SK-N-SH (cell line): Measurements from ENCODE around the gene MED19. TPM values are rescaled to one million over a fixed set of nuclear protein-coding genes. Genes with fewer than 3 reads are reported as not detected.
"Not testable (repeated sequence)": the region's sequence is repeated elsewhere in the genome, so short reads cannot be mapped to it uniquely, and the experiment has no call there.

ENCODE experiments used
- CTCF ChIA-PET: fragments of 300-600, 350-600 bp; formaldehyde crosslinking; extraction: SDS; loops from one replicate; lab custom pipeline; 2021; lab: Yijun Ruan, JAX
- POLR2A ChIA-PET: fragments of 350-600 bp; sonication (Branson Sonifier 250); formaldehyde crosslinking; extraction: SDS; loops from one replicate; lab custom pipeline; 2020; ENCODE audit warnings: antibody characterized with exemption, inconsistent platforms; lab: Yijun Ruan, JAX
- DNase-seq: peaks from one replicate; pipeline ENCODE4 v3.0.0; 2012
- H2AFZ ChIP-seq: fragments of 200-600 bp; sonication (generic); 2 replicates; pipeline ENCODE4 v1.8.1; 2016; ENCODE audit warnings: antibody characterized with exemption, mild to moderate bottlenecking, low read depth
- H3F3A ChIP-seq: fragments of 200-600 bp; sonication (generic); replicated peaks from 2 replicates; pipeline ENCODE3; 2016; ENCODE audit warnings: antibody characterized with exemption, mild to moderate bottlenecking; ENCODE audit not compliant: insufficient read depth
- H3K27ac ChIP-seq, 2 experiments: fragments of 200-500 bp in 1 of 2; fragments of 200-600 bp in 1 of 2; sonication (Bioruptor generic) in 1 of 2; sonication (generic), shearing (Covaris generic) in 1 of 2; 2 replicates each; pipeline versions ENCODE4 v1.5.1 to v1.6.1; 2014 to 2016; ENCODE audit warnings: low read depth in 2 of 2, inconsistent platforms in 1 of 2, low read length in 1 of 2, mild to moderate bottlenecking in 1 of 2, mixed read lengths in 1 of 2
- H3K27me3 ChIP-seq: fragments of 200-600 bp; sonication (generic), shearing (Covaris generic); 2 replicates; pipeline ENCODE4 v1.6.1; 2016; ENCODE audit warnings: mixed run types; ENCODE audit not compliant: insufficient read depth
- H3K36me3 ChIP-seq, 2 experiments: fragments of 200-500 bp in 1 of 2; fragments of 200-600 bp in 1 of 2; sonication (Bioruptor generic) in 1 of 2; sonication (generic) in 1 of 2; replicated peaks in 1 of 2; 2 replicates each; pipeline versions ENCODE3 to v1.5.1; 2014 to 2016; ENCODE audit warnings: low read length in 1 of 2, mild to moderate bottlenecking in 1 of 2; ENCODE audit not compliant: insufficient read depth in 2 of 2, control insufficient read depth in 1 of 2
- H3K4me1 ChIP-seq, 2 experiments: fragments of 200-500 bp in 1 of 2; fragments of 200-600 bp in 1 of 2; sonication (Bioruptor generic) in 1 of 2; sonication (generic), shearing (Covaris generic) in 1 of 2; 2 replicates each; pipeline versions ENCODE4 v1.5.1 to v1.6.1; 2014 to 2016; ENCODE audit warnings: low read depth in 1 of 2, low read length in 1 of 2, mixed run types in 1 of 2; ENCODE audit not compliant: insufficient read depth in 2 of 2, control insufficient read depth in 1 of 2
- H3K4me2 ChIP-seq: fragments of 200-600 bp; sonication (generic), shearing (Covaris generic); 2 replicates; pipeline ENCODE4 v1.6.1; 2017; ENCODE audit warnings: mixed run types
- H3K4me3 ChIP-seq, 2 experiments: fragments of 200-500 bp in 1 of 2; fragments of 200-600 bp in 1 of 2; sonication (Bioruptor generic) in 1 of 2; sonication (generic), shearing (Covaris generic) in 1 of 2; 2 replicates each; pipeline versions ENCODE4 v1.5.1 to v1.8.1; 2014 to 2016; ENCODE audit warnings: low read depth in 2 of 2, inconsistent platforms in 1 of 2, low read length in 1 of 2, mild to moderate bottlenecking in 1 of 2, mixed read lengths in 1 of 2, moderate library complexity in 1 of 2
- H3K79me2 ChIP-seq: fragments of 200-600 bp; sonication (generic); 2 replicates; pipeline ENCODE4 v1.8.1; 2017; ENCODE audit warnings: mild to moderate bottlenecking; ENCODE audit not compliant: insufficient read depth
- H3K9ac ChIP-seq: fragments of 200-600 bp; sonication (generic); 2 replicates; pipeline ENCODE4 v1.6.1; 2017; ENCODE audit warnings: mixed run types
- H3K9me2 ChIP-seq: fragments of 200-600 bp; sonication (generic); 2 replicates; pipeline ENCODE4 v1.6.1; 2017; ENCODE audit warnings: mixed run types
- H3K9me3 ChIP-seq: fragments of 200-600 bp; sonication (generic); 2 replicates; pipeline ENCODE4 v1.6.1; 2017; ENCODE audit warnings: mixed run types, mild to moderate bottlenecking, moderate library complexity
- H4K20me1 ChIP-seq: fragments of 200-600 bp; sonication (generic); 2 replicates; pipeline ENCODE4 v1.6.1; 2017; ENCODE audit warnings: mild to moderate bottlenecking, mixed run types; ENCODE audit not compliant: insufficient read depth
- FOXJ3 ChIP-seq: sonication (generic); formaldehyde crosslinking; IDR thresholded peaks from 2 replicates; pipeline ENCODE4 v1.5.1; 2020; ENCODE audit warnings: mild to moderate bottlenecking, missing genetic modification reagents
- IRF3 ChIP-seq: fragments of 150-350 bp; IDR thresholded peaks from 2 replicates; pipeline ENCODE4 v1.6.1; 2016; ENCODE audit warnings: mild to moderate bottlenecking, low read depth, low read length
- NFIC ChIP-seq: IDR thresholded peaks from 2 replicates; pipeline ENCODE4 v1.4.0; 2012; ENCODE audit warnings: borderline replicate concordance
- NRF1 ChIP-seq: IDR thresholded peaks from 2 replicates; pipeline ENCODE4 v1.6.1; 2012; ENCODE audit warnings: low read depth, mild to moderate bottlenecking, low read length
- PBX3 ChIP-seq: IDR thresholded peaks from 2 replicates; pipeline ENCODE4; 2012
- REST ChIP-seq: IDR thresholded peaks from 2 replicates; pipeline ENCODE4 v1.6.1; 2012; ENCODE audit warnings: mild to moderate bottlenecking, low read depth, low read length, moderate library complexity
- RXRA ChIP-seq: IDR thresholded peaks from 2 replicates; pipeline ENCODE4 v1.4.0; 2012; ENCODE audit warnings: low read depth, mild to moderate bottlenecking, borderline replicate concordance
- ZBTB33 ChIP-seq: IDR thresholded peaks from 2 replicates; pipeline ENCODE4 v1.4.0; 2012; ENCODE audit warnings: low read depth, borderline replicate concordance
- WGBS: methylation state at CpG from one replicate; pipeline ENCODE4 v1.1.6; 2017; ENCODE audit warnings: low lambda C conversion rate; 5-methylcytosine and 5-hydroxymethylcytosine counted together
- polyA plus RNA-seq, 3 experiments: library from polyadenylated mRNA; depleted of rRNA; stranded (reverse); fragments of >200 nt; gene quantifications; 2 replicates each; pipeline ENCODE4 v1.2.3, GENCODE V29; 2012

The MED19 gene
- polyA plus RNA-seq, 1 of the 3 experiments (the other 2 are of a cell fraction): 38.7 TPM

- POLR2A ChIA-PET: no interaction called here
- whole genome bisulfite sequencing: 95% methylated on average over 10 of the region's 10 CpGs
Measured at GRCh38 chr11:57699813-57700212, 12.2 kb downstream of the MED19 start.

GRCh38 chr11:57698843-57699365 is 13.1 kb downstream of the MED19 start:
- ChIA-PET CTCF (no interaction called here), POLR2A (interaction anchor here (0.7 kb wide), 1 partner anchor 8 kb away, joined by 3 read pairs; no protein-coding TSS in a partner anchor)

More at GRCh38 chr11:57699813-57700212, 12.2 kb downstream of the MED19 start:
- TF ChIP-seq REST: no peak
- Histone ChIP-seq H3K27me3 (no peaks in the 10 kb centered on the region), H3K4me3 (no peak overlapping the region), H3F3A (peaks cover 34% of the 10 kb centered on the region), H3K27ac (no peak overlapping the region), H4K20me1 (no peaks in the 10 kb centered on the region), H3K9me3 (no peaks in the 10 kb centered on the region), H3K79me2 (0 out of 2 replicates have a peak, but pooled peaks cover 8% of the 10 kb centered on the region), H3K9ac (no peak overlapping the region), H2AFZ (no peak overlapping the region), H3K4me1 (peaks cover 0 to 3% of the 10 kb centered on the region in 2 experiments; a peak in 1 of 4 replicates), H3K9me2 (no peaks in the 10 kb centered on the region), H3K36me3 (peaks cover 67 to 70% of the 10 kb centered on the region in 2 experiments), H3K4me2 (no peak overlapping the region)
- no peak for DNase-seq
- CTCF ChIA-PET: no interaction called here

GRCh38 chr11:57690474-57690873 is 21.5 kb downstream of the MED19 start:
- H3K27me3 ChIP-seq, H3K9me3 ChIP-seq, H2AFZ ChIP-seq, H3K4me3 ChIP-seq, H3K4me2 ChIP-seq, H3K27ac ChIP-seq, H3K9ac ChIP-seq, H3K4me1 ChIP-seq, POLR2A ChIA-PET, H4K20me1 ChIP-seq, H3K9me2 ChIP-seq, H3F3A ChIP-seq, DNase-seq, CTCF ChIA-PET: not testable (repeated sequence)
- Histone ChIP-seq H3K79me2 (peaks cover 35% of the 10 kb centered on the region; the same call in 1 of the 2 replicates), H3K36me3 (peaks cover 48 to 57% of the 10 kb centered on the region in 2 experiments)
- WGBS: 98% methylated on average over 5 of the region's 5 CpGs

More at GRCh38 chr11:57698843-57699365, 13.1 kb downstream of the MED19 start:
- Histone ChIP-seq H3F3A (peaks cover 28% of the 10 kb centered on the region), H3K4me2 (no peak overlapping the region), H3K4me1 (peaks cover 0 to 2% of the 10 kb centered on the region in 2 experiments; a peak in 1 of 4 replicates), H3K9me2 (no peaks in the 10 kb centered on the region), H3K9ac (no peak overlapping the region), H3K9me3 (no peaks in the 10 kb centered on the region), H3K27me3 (no peaks in the 10 kb centered on the region), H3K36me3 (peaks cover 66 to 67% of the 10 kb centered on the region in 2 experiments), H3K4me3 (no peak overlapping the region), H4K20me1 (no peaks in the 10 kb centered on the region), H3K27ac (no peak overlapping the region), H2AFZ (no peak overlapping the region), H3K79me2 (peaks cover 12% of the 10 kb centered on the region; the same call in 1 of the 2 replicates)
- WGBS: 93% methylated on average over 13 of the region's 18 CpGs
- no peak for DNase-seq
- TF ChIP-seq NRF1 (no peak), NFIC (no peak), ZBTB33 (no peak), RXRA (no peak), FOXJ3 (CRISPR knock-in tag) (no peak), PBX3 (no peak), IRF3 (no peak)
